ENCODE data around the gene CAMK1D.
A peak's percentile ranks its signal among the peaks of the same experiment; 100 is the strongest.
"Not testable (repeated sequence)": the region's sequence is repeated elsewhere in the genome, so short reads cannot be mapped to it uniquely, and the experiment has no call there.

CAMK1D gene

DNA sequence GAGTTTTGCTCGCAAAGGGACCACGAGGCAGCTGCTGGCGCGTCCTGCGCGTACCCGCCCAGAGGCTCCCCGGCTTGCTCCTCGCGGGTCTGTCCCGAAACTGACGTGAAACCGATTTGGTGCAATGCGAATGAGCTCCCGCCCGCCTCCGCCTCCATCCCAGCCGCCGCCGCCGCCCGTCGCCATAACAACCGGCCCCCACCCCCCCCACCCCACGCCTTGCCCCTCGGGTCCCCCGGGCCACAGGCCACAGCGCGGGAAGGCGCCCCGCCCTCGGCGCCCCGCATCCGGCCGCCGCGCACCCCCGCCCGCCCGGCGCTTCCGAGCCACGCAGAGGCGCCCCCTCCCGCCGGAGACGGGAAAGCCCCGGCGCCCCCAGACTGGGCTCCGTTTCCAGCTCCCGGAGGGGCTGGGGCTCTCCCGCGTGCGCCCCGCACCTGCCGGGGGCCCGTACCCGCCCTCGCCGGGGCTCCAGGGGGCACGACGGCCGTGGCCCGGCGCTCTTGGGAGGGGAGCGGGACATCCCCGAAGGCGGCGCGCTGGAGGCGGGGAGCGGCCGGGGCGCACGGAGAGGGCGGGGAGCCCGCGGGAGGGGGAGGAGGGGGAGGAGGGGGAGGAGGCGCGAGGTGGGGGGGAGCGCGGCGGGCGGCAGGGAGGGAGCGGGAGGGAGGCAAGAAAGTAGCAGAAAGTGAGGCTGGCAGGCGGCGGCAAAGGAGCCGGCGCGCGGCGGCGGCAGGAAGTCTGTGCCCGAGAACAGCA, at the start of gene CAMK1D:
TSS of gene CAMK1D (plus strand) at position 678 of the 759 bp plus-strand sequence.
- DNase-seq (ENCODE audit: low read depth in 2 of 2): peak; percentile 69 to 72

GRCh38 chr10:12301036-12301435, 48.3 kb upstream of the CAMK1D start:
- DNase-seq (ENCODE audit: low read depth in 2 of 2): not testable (repeated sequence)

DNA sequence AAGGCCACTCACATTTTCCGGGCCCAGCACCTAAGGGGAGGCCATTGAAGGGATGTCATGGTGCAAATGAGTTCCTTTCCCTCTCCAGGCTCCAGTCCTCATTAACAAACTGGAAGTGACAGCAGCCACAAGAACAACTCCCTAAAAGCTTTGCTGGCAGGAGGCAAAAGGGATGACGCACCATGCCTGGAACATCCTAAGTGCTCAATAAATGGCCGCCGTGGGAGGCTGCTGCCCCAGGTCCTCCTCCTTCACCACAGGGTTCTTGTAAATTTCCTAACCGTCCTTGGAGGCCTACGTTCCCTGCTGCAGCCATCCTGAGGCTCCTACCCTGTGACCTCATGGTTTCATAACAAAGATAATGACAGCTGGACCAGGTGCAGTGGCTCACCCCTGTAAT, 41.3 kb upstream of the CAMK1D start:
- DNase-seq (ENCODE audit: low read depth in 2 of 2): no peak

DNA sequence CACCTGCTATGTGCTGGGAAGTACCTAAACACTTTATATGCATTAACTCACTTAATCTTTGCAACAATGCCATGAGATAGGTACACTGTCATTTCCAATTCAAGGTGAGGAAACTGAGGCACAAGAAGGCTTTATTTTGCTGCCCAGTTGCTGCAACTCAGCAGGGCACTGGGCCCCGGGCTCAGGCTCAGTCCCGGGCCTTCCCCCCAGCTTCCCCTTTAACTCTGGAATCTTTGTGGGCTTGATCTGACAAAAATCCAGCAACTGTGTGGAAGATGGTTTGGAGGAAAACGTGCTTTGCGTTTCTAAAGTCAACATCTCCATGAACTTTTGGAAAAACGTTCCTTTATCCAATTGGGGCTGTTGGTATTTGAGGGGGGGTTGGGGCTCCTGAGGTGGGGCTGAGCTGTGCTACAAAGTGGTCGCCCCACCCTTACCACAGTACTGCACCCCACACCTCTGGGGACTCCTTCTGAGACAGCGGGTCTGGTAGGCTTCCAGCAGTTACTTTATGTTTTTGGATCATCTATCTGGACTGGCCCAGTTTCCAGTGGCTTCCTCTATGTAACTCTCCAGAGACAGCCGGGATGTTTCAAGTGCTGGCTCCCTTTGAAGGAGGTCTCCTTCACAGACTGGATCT, 40.5 kb upstream of the CAMK1D start:
- no peak for DNase-seq (ENCODE audit: low read depth in 2 of 2)

DNA sequence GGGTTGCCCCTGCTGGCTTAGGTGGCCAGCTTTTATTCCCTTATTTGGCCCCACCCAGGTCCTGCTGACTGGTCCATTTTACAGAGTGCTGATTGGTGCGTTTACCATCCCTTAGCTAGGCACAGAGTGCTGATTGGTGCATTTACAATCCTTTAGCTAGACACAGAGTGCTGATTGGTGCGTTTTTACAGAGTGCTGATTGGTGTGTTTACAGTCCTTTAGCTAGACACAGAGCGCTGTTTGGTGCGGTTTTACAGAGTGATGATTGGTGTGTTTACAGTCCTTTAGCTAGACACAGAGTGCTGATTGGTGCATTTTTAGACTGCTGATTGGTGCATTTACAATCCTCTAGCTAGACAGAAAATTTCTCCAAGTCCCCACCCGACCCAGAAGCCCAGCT, 39.6 kb upstream of the CAMK1D start:
- DNase-seq (ENCODE audit: low read depth in 2 of 2): not testable (repeated sequence)

DNA sequence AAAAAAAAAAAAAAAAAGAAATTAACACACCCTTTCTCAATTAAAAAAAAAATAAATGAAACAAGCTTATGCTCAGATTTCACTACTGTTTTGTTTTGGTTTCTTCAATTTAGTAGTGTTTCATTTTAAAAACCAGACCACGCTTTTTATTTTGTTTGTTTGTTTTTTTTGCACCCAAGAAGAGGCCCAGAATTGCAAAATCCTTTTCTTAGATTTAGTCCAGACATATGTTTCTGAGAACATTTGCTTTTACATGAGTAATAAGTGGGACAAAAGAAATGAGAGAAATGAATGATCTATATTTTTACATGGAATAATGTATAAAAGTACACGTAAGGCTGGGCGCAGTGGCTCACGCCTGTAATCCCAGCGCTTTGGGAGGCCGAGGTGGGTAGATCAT, 34.5 kb upstream of the CAMK1D start:
- no peak for DNase-seq (ENCODE audit: low read depth in 2 of 2)

- no peak for DNase-seq (ENCODE audit: low read depth in 2 of 2)
Observed at GRCh38 chr10:12319076-12319475, 30.3 kb upstream of the CAMK1D start.

DNA sequence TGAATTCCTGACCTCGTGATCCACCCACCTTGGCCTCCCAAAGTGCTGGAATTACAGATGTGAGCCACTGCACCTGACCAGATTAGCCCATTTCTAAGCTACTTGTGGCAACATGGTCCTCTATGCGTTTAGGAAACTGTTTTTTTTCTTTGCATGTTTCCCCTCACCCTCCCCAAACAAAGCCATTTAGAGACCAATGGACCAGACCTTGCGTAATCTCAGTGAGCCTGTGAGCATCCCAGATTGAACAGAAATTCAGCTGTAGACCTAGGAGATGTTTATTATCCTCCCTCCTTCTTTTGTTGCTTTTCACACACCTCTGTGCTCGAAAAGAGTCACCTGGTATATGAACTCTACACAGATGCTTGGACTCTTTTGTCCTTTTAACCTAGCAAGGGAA, 28.5 kb upstream of the CAMK1D start:
- DNase-seq (ENCODE audit: low read depth in 2 of 2): no peak

DNA sequence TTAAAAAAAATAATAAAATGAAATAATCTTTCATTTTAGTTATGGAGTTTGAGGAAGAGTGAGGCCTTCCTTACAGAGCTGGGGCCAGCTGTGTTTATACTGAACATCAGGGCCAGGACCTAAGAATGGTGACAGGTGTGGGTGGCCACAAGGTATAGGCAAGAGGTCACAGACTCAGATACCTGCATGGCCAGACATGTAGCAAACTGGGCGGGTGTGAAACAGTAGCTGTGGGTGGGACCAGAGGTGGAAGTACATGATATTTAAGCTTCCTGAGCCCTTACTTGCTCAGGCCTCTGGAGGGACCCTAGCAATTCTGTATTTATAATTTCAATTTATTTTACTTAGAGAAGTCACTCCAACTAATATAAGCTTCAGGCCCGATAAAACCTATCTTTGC, 27.7 kb upstream of the CAMK1D start:
- DNase-seq (ENCODE audit: low read depth in 2 of 2): no peak

DNA sequence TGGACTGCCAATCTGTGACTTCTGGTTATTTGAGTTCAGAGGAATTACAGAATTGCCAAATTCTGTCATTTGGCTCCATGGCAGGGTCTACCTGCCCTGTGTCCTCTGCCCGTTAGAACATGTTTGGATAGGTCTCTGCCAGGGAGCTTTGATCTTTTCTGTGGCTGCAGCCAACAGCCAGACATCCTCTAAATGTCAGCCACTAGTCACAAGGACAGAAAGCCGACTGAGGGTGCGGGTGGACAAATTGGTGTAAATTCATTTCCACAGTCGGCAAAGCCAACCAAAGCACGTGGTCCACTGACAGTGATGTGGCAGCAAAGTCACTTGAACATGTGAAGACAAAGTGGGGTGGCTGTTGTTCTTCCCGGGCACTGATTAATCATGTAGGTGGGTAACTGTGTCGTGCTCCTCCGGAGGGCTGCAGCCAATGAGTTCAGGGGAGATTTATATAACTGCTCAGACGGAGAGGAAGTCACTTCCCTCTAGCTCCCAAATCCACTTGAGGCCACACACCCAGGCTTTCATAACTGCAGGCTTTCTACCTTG, 26.7 kb upstream of the CAMK1D start:
- DNase-seq (ENCODE audit: low read depth in 2 of 2): no peak

GRCh38 chr10:12324530-12324929, 24.8 kb upstream of the CAMK1D start:
- no peak for DNase-seq (ENCODE audit: low read depth in 2 of 2)

DNA sequence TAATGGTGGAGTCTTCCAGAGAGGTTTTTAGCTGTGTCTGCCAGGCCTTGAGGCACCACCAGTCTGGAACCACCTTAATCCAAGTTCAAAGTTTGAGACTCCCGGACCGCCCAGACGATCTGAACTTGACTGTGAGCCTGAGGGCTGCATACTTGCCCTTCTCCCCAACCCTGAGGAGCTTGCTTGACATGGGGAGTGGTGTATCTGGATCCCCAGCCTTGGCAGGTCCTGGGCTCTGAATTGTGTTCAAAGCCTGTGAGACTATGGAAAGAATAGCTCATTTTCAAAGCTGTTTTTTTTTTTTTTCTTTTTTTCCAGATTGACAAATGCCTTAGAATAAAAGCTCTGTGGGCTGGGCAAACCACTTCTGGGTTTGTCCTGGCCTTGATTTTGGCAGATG, 22.3 kb upstream of the CAMK1D start:
- no peak for DNase-seq (ENCODE audit: low read depth in 2 of 2)

DNA sequence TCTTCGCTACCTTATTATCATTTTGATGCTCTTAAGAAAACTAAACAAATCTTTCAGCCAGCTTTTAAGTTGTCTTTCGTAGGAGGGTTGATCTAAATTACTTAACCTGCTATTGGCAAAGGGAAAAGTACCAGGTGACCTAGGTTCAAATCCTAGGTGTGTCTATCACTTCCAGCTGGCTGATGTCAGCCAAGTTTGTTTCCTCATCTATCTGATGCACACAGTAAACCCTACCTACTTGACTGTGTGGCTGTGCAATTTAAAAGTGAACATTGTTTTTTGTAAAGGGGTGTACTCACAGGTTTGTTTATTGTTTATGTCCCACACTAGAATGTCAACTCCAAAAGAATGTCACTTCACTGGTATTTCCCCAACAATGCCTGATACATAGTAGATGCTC, 21.9 kb upstream of the CAMK1D start:
- DNase-seq (ENCODE audit: low read depth in 2 of 2): no peak

GRCh38 chr10:12328312-12328711, 21.0 kb upstream of the CAMK1D start:
- not testable (repeated sequence) for DNase-seq (ENCODE audit: low read depth in 2 of 2)

DNA sequence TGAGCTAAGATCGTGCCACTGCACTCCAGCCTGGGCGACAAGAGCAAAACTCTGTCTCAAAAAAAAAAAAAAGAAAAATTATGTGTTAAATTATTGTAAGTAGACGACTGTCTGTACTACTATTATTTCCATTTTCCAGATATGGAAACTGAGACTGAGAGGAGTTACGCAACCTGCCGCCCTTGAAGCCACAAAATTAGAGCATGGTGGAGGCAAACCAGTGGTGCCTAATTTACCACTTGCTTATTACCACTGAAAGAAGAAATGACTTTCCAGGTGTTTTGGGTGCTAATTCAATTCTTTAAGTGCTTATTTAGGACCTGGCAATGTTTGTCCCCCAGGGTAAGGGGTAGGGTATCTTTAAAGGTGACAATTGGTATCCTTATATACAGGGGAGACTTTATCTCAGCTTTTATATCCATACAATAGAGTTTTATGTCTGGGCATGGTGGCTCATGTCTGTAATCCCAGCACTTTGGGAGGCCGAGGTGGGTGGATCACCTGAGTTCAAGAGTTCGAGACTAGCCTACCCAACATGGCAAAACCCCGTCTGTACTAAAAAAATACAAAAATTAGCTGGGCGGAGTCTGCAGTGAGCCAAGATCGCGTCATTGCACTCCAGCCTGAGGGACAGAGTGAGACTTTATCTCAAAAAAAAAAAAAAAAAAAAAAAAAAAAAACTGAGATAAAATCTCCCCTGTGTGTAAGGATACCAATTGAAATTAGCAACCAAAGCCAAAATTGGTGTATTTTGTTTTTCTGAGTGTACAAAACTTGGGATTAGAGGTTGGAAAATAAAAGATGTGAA, 16.6 kb upstream of the CAMK1D start:
- no peak for DNase-seq (ENCODE audit: low read depth in 2 of 2)

- no peak for DNase-seq (ENCODE audit: low read depth in 2 of 2)
Observed at GRCh38 chr10:12333380-12334185, 15.8 kb upstream of the CAMK1D start.

DNA sequence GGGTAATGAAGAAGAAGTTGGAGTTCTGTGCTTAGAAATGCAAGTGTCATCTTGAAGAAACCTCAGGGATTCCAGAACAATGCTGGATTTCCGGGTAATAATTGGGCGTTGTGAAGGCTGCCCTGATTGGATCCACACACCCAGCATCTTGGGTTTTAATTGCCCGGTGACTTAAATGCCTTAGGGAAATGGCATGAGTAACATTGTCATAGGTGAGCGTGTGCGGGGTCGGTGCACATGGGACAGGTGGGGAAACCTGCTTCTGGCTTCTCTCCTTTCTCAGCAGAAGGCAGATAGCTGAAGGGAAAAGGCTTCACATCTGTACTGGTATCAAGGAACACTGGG, 15.2 kb upstream of the CAMK1D start:
- DNase-seq (ENCODE audit: low read depth in 2 of 2): no peak

DNA sequence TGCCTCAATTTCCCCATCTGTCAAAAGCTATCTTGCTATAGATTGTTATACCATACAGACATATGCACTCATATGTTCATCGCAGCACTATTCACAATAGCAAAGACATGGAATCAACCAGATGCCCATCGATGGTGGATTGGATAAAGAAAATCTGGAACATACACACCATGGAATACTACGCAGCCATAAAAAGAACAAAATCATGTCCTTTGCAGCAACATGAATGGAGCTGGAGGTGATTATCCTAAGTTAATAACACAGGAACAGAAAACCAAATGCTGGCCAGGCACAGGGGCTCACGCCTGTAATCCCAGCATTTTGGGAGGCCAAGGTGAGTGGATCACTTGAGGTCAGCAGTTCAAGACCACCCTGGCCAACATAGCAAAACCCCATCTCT, 14.2 kb upstream of the CAMK1D start:
- DNase-seq (ENCODE audit: low read depth in 2 of 2): not testable (repeated sequence)

DNA sequence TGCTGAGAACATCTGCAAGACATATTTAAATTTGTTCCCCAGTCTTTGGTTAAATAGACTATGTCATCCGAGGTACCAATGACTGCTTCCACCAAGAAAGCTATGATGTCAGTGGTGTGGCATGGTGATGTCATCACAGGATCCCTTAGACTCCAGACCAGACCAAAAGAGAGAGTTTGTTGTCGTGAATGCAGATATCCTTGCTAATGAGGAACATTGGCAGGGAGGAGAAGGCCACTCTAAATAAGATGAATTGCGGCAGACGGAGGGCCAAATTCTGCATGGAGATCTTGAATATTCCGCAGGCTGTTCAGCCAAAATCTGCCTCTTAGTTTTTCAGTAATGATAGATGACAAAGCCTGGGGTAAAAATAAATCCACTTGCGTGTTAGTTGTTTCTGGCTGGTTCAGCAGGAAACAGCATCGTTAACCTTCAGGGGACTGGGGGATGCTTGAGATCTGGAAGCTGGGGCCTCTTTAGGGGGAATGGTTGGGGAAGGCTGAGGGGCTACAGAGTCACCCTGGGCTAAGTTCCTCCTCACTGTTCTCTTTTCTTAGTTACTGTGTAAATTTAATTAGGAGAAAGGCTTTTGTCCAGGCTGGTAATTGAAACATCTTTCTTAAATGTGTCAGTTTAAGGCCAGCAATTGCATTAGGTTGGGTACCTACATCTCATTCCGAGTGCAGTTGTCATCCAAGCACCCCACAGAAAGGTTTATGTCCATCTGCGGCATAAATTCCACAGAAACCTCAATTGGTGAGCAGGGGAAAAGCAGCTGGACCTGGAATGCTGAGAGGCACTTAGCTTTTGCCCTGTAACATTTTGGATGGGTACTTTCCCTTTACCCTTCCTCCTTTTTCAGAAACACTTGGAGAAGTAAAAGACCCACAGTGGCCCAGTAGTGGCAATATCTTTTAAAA, 11.6 kb upstream of the CAMK1D start:
- no peak for DNase-seq (ENCODE audit: low read depth in 2 of 2)

- no peak for DNase-seq (ENCODE audit: low read depth in 2 of 2)
Observed at GRCh38 chr10:12338981-12339380, 10.4 kb upstream of the CAMK1D start.

- no peak for DNase-seq (ENCODE audit: low read depth in 2 of 2)
Observed at GRCh38 chr10:12340371-12340770, 9.0 kb upstream of the CAMK1D start.

Measured in activated CD4-positive, alpha-beta T cell treated with anti-CD3 and anti-CD28 coated beads for 24 hours (primary cell).